ENCODE measurements around the gene SLC16A1.

DNA sequence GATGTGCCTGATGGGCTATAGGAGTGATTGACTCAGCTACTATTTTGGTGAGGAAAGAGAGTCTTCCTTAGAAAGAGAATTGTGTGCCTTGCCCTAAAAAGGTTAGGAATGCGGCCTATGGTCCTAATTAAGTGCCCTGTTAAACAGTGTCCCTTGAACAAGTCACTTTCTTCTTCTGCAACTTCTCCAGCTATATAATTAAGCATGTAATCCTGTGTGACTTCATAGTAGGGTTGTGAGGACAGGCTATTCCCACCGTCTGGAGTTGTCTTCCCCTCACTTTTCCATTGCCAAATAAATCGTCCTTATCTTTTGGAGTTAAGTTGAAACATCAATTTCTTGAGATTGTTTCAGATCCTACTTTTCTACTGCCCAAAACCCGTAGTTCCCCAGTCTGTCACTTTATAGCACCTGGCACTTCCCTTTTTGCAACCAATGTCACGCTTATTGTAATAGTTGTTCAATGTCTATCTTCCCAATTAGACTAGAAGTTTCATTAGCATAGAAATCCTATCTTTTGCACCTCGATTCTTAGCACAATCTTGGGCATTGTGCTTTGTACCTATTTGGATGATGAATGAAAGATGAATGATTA, 27.6 kb upstream of the SLC16A1 start:
- no peak for TF ChIP-seq CTCF (IDR thresholded peaks at IDR 0.05; ENCODE audit: low read depth, low read length)
- TF ChIP-seq EZH2phosphoT487 (IDR thresholded peaks at IDR 0.05; ENCODE audit: low read depth): no peak
